Measurements from ENCODE around the gene KRTAP4-4. TPM values are rescaled to one million over a fixed set of nuclear protein-coding genes. Genes with fewer than 3 reads are reported as not detected.
"Not testable (repeated sequence)": the region's sequence is repeated elsewhere in the genome, so short reads cannot be mapped to it uniquely, and the experiment has no call there.

The KRTAP4-4 gene
- total RNA-seq, 1 experiment from 2014 or later, result not detected

GRCh38 chr17:41190328-41190727 is 29.8 kb upstream of the KRTAP4-4 start:
- Histone ChIP-seq H3K4ac (ENCODE audit: low read depth, low read length) (no peak overlapping the region), H2BK20ac (ENCODE audit: low read depth, low read length, poor library complexity, severe bottlenecking) (no peak overlapping the region), H4K5ac (ENCODE audit: insufficient read length, low read depth, low read length) (no peak overlapping the region), H2BK15ac (ENCODE audit: low read depth, low read length) (no peak overlapping the region), H3K27ac (ENCODE audit: insufficient read length, low read depth, low read length) (no peak overlapping the region), H4K91ac (ENCODE audit: insufficient read length, low read depth, low read length) (no peak overlapping the region), H2BK5ac (ENCODE audit: insufficient read length, low read length) (no peak overlapping the region), H3K9ac (ENCODE audit: extremely low read depth, insufficient read length, low read length) (no peak overlapping the region), H3K79me1 (ENCODE audit: insufficient read depth, low read depth, low read length, poor library complexity, severe bottlenecking) (no peaks in the 10 kb centered on the region), H3K4me2 (ENCODE audit: insufficient read depth, insufficient read length, low read length) (no peak overlapping the region), H3K56ac (ENCODE audit: insufficient read length, low read depth, low read length) (no peak overlapping the region), H4K20me1 (ENCODE audit: control insufficient read depth, insufficient read depth, insufficient read length) (no peaks in the 10 kb centered on the region), H3K23ac (ENCODE audit: insufficient read length, low read depth, low read length) (no peak overlapping the region), H4K8ac (replicated peaks; ENCODE audit: insufficient read length, low read depth, low read length) (no peak overlapping the region), H3K14ac (ENCODE audit: insufficient read depth, low read length) (peak overlapping the region; percentile 51; the same call in 1 of the 2 replicates), H3K4me1 (ENCODE audit: insufficient read depth, low read length) (no peaks in the 10 kb centered on the region), H3K23me2 (ENCODE audit: insufficient read length, low read depth, low read length, poor library complexity, severe bottlenecking) (no peaks in the 10 kb centered on the region), H3K9me3 (ENCODE audit: control insufficient read depth, low read depth, low read length) (no peaks in the 10 kb centered on the region), H2AFZ (ENCODE audit: low read length) (no peak overlapping the region), H2AK5ac (ENCODE audit: insufficient read length, low read length) (no peak overlapping the region), H3K18ac (ENCODE audit: insufficient read length, low read depth, low read length) (no peak overlapping the region), H3T11ph (ENCODE audit: low read length) (no peak overlapping the region), H3K79me2 (ENCODE audit: insufficient read depth, low read length) (no peaks in the 10 kb centered on the region), H3K27me3 (ENCODE audit: insufficient read depth, low read length) (no peaks in the 10 kb centered on the region), H2BK120ac (ENCODE audit: low read depth, low read length, poor library complexity, severe bottlenecking) (no peak overlapping the region), H2BK12ac (ENCODE audit: insufficient read length, low read depth, low read length) (no peak overlapping the region)
- Mint-ChIP-seq H3K27me3 (ENCODE audit: low read depth) (peaks cover 2% of the 10 kb centered on the region), H3K36me3 (ENCODE audit: insufficient read depth in 1 of 3, low read depth in 3 of 3) (0 out of 7 replicates have a peak, but pooled peaks cover 0 to 3% (median 0%) of the 10 kb centered on the region in 3 experiments), H3K9me3 (peaks cover 4 to 7% of the 10 kb centered on the region in 2 experiments; a peak in 4 of 5 replicates), H3K27ac (no peak overlapping the region), H3K4me3 (no peak overlapping the region), H3K4me1 (peaks cover 3 to 7% of the 10 kb centered on the region in 2 experiments; a peak in 2 of 4 replicates)
- no peak for DNase-seq
- WGBS (ENCODE audit: extremely low coverage, insufficient read length, low lambda C conversion rate), result no CpG with 5 or more reads among the region's 3 CpGs
- TF ChIP-seq CTCF (conservative IDR thresholded peaks at IDR 0.05), result no peak

- H2BK120ac ChIP-seq (ENCODE audit: low read depth, low read length, poor library complexity, severe bottlenecking); H4K20me1 ChIP-seq (ENCODE audit: control insufficient read depth, insufficient read depth, insufficient read length); H2BK20ac ChIP-seq (ENCODE audit: low read depth, low read length, poor library complexity, severe bottlenecking); H3K4me1 ChIP-seq (ENCODE audit: insufficient read depth, low read length); H3K9ac ChIP-seq (ENCODE audit: extremely low read depth, insufficient read length, low read length); H3K27ac Mint-ChIP-seq; H3K4me1 Mint-ChIP-seq; H3K4me3 Mint-ChIP-seq; H3K79me1 ChIP-seq (ENCODE audit: insufficient read depth, low read depth, low read length, poor library complexity, severe bottlenecking); H2BK12ac ChIP-seq (ENCODE audit: insufficient read length, low read depth, low read length); H2BK5ac ChIP-seq (ENCODE audit: insufficient read length, low read length); H2BK15ac ChIP-seq (ENCODE audit: low read depth, low read length); H4K91ac ChIP-seq (ENCODE audit: insufficient read length, low read depth, low read length); H3K27ac ChIP-seq (ENCODE audit: insufficient read length, low read depth, low read length); H2AK5ac ChIP-seq (ENCODE audit: insufficient read length, low read length); H3K27me3 Mint-ChIP-seq (ENCODE audit: low read depth); H3K79me2 ChIP-seq (ENCODE audit: insufficient read depth, low read length); H2AFZ ChIP-seq (ENCODE audit: low read length); H3K9me3 Mint-ChIP-seq; H3K27me3 ChIP-seq (ENCODE audit: insufficient read depth, low read length); H4K5ac ChIP-seq (ENCODE audit: insufficient read length, low read depth, low read length); H3K9me3 ChIP-seq (ENCODE audit: control insufficient read depth, low read depth, low read length); H3K4ac ChIP-seq (ENCODE audit: low read depth, low read length); H3K23me2 ChIP-seq (ENCODE audit: insufficient read length, low read depth, low read length, poor library complexity, severe bottlenecking); H3K23ac ChIP-seq (ENCODE audit: insufficient read length, low read depth, low read length); DNase-seq; H4K8ac ChIP-seq (replicated peaks; ENCODE audit: insufficient read length, low read depth, low read length); H3K56ac ChIP-seq (ENCODE audit: insufficient read length, low read depth, low read length); H3K36me3 Mint-ChIP-seq (ENCODE audit: insufficient read depth in 1 of 3, low read depth in 3 of 3); H3K18ac ChIP-seq (ENCODE audit: insufficient read length, low read depth, low read length); H3T11ph ChIP-seq (ENCODE audit: low read length); H3K4me2 ChIP-seq (ENCODE audit: insufficient read depth, insufficient read length, low read length): not testable (repeated sequence)
- WGBS (ENCODE audit: extremely low coverage, insufficient read length, low lambda C conversion rate), result no CpG with 5 or more reads among the region's 1 CpG
- peak within 1 kb of the TSS; percentile 51; the same call in 1 of the 2 replicates for H3K14ac ChIP-seq (ENCODE audit: insufficient read depth, low read length)
Measured at GRCh38 chr17:41189837-41190318, 29.3 kb upstream of the KRTAP4-4 start, which contains the start of gene KRTAP9-1. TSS of gene KRTAP9-1 (plus strand) at chr17:41189887. CDS start at chr17:41189887, 0 bp downstream.

All from H9 (cell line).